T-helper 2 cell treated with Interferon-gamma antibody and Interleukin-4, amounts not matched to agents 5 μg/mL and 100 μg/mL, for 36 hours (primary cell): ENCODE measurements around the gene TMEM86B.
"Not testable (repeated sequence)": the region's sequence is repeated elsewhere in the genome, so short reads cannot be mapped to it uniquely, and the experiment has no call there.

Experiments used
- DNase-seq: peaks from one replicate; pipeline ENCODE4 v3.0.0; 2021; ENCODE audit warnings: low spot score
- H3K27ac Mint-ChIP-seq: one replicate; pipeline ENCODE4 v1.8.0; 2021; ENCODE audit warnings: mild to moderate bottlenecking, mixed read lengths
- H3K27me3 Mint-ChIP-seq: one replicate; pipeline ENCODE4 v1.8.0; 2021; ENCODE audit warnings: low read depth, mixed read lengths
- H3K36me3 Mint-ChIP-seq: one replicate; pipeline ENCODE4 v1.8.0; 2021; ENCODE audit warnings: low read depth, mixed read lengths
- H3K4me1 Mint-ChIP-seq: one replicate; pipeline ENCODE4 v1.8.0; 2021; ENCODE audit warnings: low read depth, mixed read lengths
- H3K4me3 Mint-ChIP-seq: one replicate; pipeline ENCODE4 v1.8.0; 2022; ENCODE audit warnings: mild to moderate bottlenecking, moderate library complexity, mixed read lengths
- H3K9me3 Mint-ChIP-seq: one replicate; pipeline ENCODE4 v1.8.0; 2021; ENCODE audit warnings: mixed read lengths

Gene TMEM86B

DNA sequence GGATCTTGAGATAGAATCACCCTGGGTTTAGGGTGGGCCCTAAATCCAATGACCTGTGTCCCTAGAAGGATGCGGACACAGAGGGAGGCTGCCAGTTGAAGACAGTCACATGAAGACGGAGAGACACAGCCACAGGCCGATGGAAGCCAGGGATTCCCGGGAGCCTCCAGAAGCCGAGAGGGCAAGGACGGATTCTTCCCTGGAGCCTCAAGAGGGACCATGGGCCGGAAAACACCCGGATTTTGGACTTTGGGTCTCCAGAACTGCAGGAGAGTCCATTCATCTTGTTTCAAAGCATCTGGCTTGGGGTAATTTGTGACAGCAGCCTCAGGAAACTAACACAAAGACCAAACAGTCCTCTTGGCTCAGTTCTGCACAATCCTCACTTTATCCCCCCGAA is 2.3 kb downstream of the TMEM86B start:
- peaks cover 34% of the 10 kb centered on the region for H3K36me3 Mint-ChIP-seq
- DNase-seq, result no peak
- no peaks in the 10 kb centered on the region for H3K9me3 Mint-ChIP-seq
- H3K27me3 Mint-ChIP-seq, result no peaks in the 10 kb centered on the region
- H3K4me1 Mint-ChIP-seq, result no peaks in the 10 kb centered on the region
- H3K27ac Mint-ChIP-seq, result no peak overlapping the region
- no peak overlapping the region for H3K4me3 Mint-ChIP-seq

DNA sequence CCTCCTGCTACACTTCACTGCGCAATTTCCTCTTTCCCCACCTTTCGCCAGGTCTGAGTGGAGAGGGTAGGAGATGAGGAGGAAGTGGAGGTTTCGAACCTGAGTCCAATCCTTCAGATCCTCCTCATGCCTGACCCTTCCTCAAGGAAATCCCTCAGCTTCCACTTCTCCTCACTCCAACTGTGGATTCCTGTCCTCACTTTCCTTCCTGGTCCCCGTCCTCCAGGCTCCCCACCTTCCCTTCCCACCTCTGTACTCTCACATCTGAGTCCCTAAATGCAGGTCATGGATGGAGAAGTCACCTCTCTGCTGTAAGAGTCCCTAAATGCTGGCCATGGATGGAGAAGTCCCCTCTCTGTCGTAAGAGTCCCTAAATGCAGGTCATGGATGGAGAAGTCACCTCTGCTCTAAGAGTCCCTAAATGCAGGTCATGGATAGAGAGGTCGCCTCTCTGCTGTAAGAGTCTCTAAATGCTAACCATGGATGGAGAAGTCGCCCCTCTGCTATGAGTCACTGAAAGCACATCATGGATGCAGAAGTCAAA is 3.1 kb downstream of the TMEM86B start:
- Mint-ChIP-seq H3K9me3 (no peaks in the 10 kb centered on the region), H3K27ac (peak overlapping the region; percentile 18), H3K4me3 (no peak overlapping the region), H3K4me1 (no peaks in the 10 kb centered on the region), H3K36me3 (peaks cover 38% of the 10 kb centered on the region), H3K27me3 (no peaks in the 10 kb centered on the region)
- no peak for DNase-seq

DNA sequence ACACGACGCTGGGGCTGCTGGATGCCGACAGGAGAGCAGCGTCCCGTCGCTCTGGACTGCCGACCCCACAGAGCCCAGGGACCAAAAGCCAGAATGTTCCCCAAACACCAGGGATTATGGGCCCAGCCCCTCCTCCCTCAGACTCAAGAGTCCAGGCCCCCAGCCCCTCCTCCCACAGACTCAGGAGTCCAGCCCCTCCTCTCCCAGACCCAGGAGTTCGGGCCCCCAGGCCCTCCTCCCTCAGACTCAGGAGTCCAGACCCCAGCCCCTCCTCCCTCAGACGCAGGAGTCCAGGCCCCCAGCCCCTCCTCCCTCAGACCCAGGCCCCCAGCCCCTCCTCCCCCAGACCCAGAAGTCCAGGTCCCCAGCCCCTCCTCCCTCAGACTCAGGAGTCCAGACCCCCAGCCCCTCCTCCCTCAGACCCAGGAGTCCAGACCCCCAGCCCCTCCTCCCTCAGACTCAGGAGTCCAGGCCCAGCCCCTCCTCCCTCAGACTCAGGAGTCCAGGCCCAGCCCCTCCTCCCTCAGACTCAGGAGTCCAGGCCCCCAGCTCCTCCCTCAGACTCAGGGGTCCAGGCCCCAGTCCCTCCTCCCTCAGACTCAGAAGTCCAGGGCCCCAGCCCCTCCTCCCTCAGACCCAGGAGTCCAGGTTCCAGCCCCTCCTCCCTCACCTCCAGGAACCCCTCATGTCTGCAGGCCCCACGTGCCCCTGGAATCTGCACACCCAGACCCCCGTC is 3.7 kb downstream of the TMEM86B start:
- H3K27ac Mint-ChIP-seq, H3K9me3 Mint-ChIP-seq, DNase-seq, H3K4me1 Mint-ChIP-seq, H3K27me3 Mint-ChIP-seq, H3K4me3 Mint-ChIP-seq: not testable (repeated sequence)
- H3K36me3 Mint-ChIP-seq, result peaks cover 37% of the 10 kb centered on the region

DNA sequence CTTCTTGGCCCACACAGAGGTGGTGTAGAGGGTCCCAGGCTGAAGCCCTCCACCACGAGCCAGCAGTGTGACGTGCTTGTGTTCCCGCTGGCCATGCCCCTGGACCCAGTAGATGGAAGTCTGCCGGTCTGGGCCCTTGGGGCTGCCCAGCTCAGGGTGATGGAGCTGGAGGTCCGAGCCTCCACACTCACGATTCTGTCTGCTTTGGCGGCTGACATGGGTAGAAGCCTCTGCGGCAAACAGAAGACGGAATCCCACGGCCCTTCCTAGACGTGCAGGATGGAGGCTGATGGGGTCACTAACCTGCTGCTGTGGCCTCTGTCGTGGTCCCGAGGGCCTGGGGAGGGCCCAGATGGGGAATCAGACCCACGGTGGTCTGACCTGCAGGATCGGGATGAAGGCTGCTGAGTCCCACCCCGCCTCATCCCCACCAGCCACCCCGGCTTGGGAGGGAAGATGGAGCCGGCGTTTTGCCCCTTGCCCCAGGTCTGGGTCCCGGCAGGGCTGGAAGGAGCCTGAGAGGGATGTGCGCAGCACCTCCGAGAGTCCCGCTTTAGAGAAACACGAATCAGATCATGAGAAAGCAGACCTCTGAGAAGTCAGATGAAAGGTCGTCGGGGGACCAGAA is 4.4 kb downstream of the TMEM86B start:
- Mint-ChIP-seq H3K27ac (no peak overlapping the region), H3K4me3 (no peak overlapping the region), H3K4me1 (no peaks in the 10 kb centered on the region), H3K9me3 (no peaks in the 10 kb centered on the region), H3K36me3 (peaks cover 36% of the 10 kb centered on the region), H3K27me3 (no peaks in the 10 kb centered on the region)
- DNase-seq, result no peak

DNA sequence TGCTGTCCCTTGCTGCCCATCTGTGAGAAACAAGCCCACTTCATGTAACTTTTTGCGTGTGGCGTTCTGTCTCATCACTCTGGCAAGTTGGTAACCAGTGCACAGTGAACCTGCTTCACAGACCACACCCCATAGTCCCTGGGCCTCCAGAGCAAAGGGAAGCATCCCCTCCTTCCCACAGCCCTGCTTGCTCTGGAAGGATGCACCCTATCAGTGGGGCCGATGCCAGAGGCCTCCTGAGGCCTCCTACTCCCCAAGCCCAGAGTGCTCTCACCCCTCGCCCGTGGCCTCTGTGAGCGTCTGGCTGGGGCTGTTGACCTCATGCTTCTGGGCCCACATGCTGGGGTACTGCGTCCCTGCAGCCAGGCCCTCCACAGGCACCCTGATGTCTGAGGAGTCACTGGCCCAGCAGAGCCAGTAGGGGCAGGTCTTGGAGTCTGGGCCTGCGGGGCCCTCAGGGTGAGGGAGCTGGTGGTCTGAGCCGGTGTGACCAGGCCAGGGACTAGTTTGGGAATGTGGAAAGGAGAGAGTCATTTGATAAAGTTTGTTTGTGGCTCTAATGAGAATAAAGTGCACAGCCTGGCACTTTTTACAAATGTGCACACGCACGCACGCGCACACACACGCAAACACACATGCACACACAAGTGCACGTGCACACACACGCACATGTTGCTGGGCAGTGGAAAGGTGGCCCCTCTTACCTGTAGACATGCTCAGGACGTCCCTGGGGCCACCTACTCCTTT is 5.1 kb downstream of the TMEM86B start:
- no peak overlapping the region for H3K27ac Mint-ChIP-seq

DNA sequence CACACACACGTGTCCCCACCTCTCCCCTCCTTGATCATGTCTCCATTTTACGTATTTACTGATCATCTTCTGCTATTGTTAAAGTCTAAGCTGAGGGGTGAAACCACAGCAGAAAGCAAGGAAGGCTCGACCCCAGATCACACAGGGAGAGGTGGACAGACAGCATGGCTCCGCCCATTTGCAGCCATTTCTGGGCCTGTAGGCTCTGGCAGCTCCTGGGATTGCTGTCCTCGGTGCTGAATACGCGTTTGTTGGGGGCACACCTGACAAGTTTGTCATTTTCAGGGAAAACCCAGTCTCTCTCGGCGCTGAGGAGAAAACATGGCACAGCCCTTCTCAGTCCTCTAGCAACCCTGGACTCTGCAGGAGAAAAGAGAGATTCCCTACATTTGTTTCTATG is 8.0 kb downstream of the TMEM86B start:
- Mint-ChIP-seq H3K27me3 (peaks cover 5% of the 10 kb centered on the region), H3K4me3 (no peak overlapping the region), H3K9me3 (no peaks in the 10 kb centered on the region), H3K36me3 (peaks cover 15% of the 10 kb centered on the region), H3K4me1 (peaks cover 10% of the 10 kb centered on the region), H3K27ac (no peak overlapping the region)
- DNase-seq, result no peak

More for the DNA sequence above, 5.1 kb downstream of the TMEM86B start:
- H3K9me3 Mint-ChIP-seq, result no peaks in the 10 kb centered on the region
- no peaks in the 10 kb centered on the region for H3K4me1 Mint-ChIP-seq
- no peak overlapping the region for H3K4me3 Mint-ChIP-seq
- no peaks in the 10 kb centered on the region for H3K27me3 Mint-ChIP-seq
- no peak for DNase-seq
- H3K36me3 Mint-ChIP-seq, result peaks cover 31% of the 10 kb centered on the region

DNA sequence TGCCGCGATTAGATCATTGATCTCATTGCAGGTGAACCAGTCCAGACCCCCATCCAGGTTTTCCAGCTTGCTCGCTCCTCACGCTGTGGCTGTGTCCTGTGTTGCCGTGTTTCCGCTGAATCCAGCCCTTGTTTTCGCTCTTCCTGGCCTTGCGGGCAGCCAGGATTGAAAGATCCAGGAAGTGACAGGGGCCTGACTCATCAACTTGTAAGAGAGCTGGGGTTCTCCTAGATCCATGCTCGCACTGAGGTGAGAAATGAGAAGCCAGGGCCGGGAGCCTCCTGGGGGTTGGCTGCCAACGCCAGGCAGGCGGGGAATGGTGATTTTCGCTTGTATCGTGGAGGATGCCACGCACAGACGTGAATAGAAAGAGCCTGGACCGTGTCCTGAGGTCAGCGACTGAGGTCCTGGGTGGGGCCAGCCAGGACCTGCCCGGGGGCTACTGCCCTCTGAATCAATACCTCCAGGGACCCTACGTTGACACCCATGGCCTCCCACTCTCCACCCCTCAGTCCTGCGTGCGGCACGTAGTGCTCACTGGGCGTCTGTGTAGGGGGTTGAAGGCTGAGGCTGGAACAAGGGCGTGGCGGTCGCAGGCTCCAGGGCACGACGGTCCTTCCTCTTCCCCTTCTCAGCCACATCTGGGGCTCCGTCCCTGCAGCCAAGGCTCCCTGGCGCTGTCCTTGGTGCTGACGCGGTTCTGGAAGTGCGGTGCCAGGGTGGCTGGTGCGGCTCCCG is 11.9 kb downstream of the TMEM86B start:
- Mint-ChIP-seq H3K27me3 (peaks cover 9% of the 10 kb centered on the region), H3K36me3 (peaks cover 12% of the 10 kb centered on the region), H3K9me3 (peaks cover 6% of the 10 kb centered on the region), H3K4me1 (peaks cover 10% of the 10 kb centered on the region), H3K27ac (no peak overlapping the region), H3K4me3 (peak overlapping the region; percentile 67)
- peak; percentile 52 for DNase-seq

DNA sequence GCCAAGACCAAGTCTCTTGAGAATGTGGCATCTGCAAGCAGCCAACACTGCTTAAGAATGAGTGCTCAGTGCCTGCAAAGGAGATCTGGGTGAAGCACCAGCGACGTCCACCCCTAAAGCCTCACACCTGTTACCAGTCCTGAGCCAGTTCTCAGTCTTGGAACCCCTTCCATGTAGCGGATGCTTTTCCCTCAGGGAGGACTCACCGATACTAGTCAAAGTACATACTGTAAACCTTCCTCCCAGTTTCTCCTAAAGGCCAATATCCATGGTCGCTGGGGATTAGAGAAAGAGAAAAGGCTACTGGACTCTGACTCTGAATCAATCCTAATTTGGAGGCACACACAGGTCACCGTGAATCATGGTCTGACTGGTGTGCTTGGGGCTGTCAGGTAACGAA is 15.0 kb downstream of the TMEM86B start:
- Mint-ChIP-seq H3K4me3 (no peak overlapping the region), H3K27ac (no peak overlapping the region), H3K4me1 (peaks cover 10% of the 10 kb centered on the region), H3K9me3 (peaks cover 6% of the 10 kb centered on the region), H3K27me3 (peaks cover 11% of the 10 kb centered on the region), H3K36me3 (peaks cover 2% of the 10 kb centered on the region)
- no peak for DNase-seq

DNA sequence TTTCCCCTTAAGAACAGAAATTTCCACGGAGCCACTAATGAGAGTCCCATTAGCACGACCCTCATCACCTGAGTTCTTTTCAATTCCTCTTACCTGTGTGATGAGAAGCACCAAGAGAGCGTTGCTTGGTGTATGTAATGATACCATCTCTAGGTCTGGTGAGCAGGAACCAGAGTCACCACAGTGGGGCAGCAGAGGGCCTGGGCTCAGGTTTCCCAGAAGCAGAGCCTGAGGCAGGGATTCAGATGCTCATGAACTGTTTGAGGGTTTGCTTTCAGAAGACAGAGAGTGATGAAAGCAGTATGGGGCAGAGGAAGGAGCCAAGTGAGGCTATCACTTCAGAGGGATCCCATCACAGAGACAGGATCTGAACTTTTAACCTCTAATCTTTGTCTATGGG is 16.1 kb downstream of the TMEM86B start:
- no peak overlapping the region for H3K27ac Mint-ChIP-seq
- H3K36me3 Mint-ChIP-seq, result peaks cover 2% of the 10 kb centered on the region
- H3K4me3 Mint-ChIP-seq, result no peak overlapping the region
- peaks cover 10% of the 10 kb centered on the region for H3K4me1 Mint-ChIP-seq
- no peak for DNase-seq
- peaks cover 6% of the 10 kb centered on the region for H3K9me3 Mint-ChIP-seq
- H3K27me3 Mint-ChIP-seq, result peaks cover 11% of the 10 kb centered on the region

DNA sequence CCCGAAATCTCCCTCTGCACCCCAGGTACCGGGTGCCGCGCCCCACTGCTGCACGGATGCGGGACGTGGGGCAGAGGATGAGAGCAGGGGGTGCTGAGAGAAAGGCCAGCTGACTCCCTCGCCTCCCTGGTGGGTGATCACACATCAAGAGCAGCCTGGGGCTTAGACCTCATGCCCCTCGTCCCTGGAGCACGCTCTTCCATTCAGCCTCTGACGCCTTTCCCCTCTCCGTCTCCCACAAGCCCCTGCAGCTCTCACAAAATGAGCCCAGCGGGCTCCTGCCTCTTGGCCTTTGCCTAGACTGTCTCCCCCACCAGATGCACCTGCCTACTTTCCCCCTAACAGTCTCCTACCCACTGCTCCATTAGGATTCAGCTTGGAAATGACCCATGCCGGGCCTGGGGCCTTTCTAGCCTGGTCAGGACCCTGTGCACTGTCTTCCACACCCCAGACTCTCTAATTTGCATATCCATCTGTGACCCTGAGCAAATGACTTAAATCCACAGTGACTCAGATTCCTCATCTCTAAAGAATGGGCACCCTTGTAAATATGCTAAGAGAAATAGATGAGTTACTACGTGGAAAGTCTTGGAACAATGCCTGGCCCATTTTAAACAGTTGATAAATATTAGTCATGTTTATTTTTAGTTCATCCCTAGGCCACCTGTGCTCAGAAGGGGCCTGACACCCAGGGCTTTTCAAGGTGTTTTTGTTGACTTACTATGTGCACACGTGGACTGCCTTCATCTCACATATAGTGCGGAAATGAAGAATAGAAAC is 18.7 kb downstream of the TMEM86B start:
- DNase-seq, result no peak
- H3K9me3 Mint-ChIP-seq, result peaks cover 6% of the 10 kb centered on the region
- H3K4me3 Mint-ChIP-seq, result no peak overlapping the region
- H3K4me1 Mint-ChIP-seq, result peaks cover 2% of the 10 kb centered on the region
- H3K27ac Mint-ChIP-seq, result no peak overlapping the region
- H3K36me3 Mint-ChIP-seq, result peaks cover 2% of the 10 kb centered on the region
- peaks cover 6% of the 10 kb centered on the region for H3K27me3 Mint-ChIP-seq

DNA sequence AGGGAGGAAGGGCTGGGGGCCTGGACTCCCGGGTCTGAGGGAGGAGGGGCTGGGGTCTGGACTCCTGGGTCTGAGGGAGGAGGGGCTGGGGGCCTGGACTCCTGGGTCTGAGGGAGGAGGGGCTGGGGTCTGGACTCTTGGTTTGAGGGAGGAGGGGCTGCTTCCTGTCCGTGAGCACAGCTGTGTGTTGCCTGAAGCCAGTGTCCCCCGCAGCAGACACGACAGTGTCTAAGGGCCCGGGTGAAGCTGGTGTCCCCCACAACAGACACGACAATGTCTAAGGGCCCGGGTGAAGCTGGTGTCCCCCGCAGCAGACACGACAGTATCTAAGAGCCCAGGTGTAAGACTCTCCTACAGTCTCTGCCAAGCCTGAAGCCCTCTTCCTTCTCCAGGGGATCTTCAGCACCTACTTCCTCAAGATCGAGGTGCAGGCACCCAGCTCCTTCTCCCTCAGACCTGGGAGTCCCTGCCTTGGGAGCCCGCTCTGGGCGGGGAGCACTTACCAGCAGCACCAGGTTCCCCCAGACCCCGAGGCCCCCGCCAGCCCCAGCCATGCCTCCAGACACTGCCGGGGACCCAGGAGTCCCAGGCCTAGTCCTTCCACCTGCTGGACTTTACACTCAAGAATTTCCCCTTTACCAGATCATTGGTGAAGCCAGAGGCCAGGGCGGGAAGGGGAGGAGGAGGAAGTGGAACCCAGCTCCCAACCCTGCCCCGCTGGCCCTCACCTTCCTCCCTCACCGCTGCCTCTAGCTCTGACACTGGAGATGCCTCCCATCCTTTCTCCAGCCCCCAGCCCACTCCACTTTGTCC is 19.5 kb downstream of the TMEM86B start, which contains the start of gene PTPRH:
PTPRH (minus strand) TSS at position 622 of the 813 bp plus-strand sequence; CDS start at position 554, 68 bp downstream.
- Mint-ChIP-seq H3K4me3 (no peak within 1 kb of the TSS), H3K27ac (no peak within 1 kb of the TSS), H3K9me3 (peaks cover 6% of the 10 kb centered on the region), H3K36me3 (peaks cover 2% of the 10 kb centered on the region), H3K27me3 (peaks cover 8% of the 10 kb centered on the region), H3K4me1 (peaks cover 2% of the 10 kb centered on the region)
- no peak for DNase-seq

DNA sequence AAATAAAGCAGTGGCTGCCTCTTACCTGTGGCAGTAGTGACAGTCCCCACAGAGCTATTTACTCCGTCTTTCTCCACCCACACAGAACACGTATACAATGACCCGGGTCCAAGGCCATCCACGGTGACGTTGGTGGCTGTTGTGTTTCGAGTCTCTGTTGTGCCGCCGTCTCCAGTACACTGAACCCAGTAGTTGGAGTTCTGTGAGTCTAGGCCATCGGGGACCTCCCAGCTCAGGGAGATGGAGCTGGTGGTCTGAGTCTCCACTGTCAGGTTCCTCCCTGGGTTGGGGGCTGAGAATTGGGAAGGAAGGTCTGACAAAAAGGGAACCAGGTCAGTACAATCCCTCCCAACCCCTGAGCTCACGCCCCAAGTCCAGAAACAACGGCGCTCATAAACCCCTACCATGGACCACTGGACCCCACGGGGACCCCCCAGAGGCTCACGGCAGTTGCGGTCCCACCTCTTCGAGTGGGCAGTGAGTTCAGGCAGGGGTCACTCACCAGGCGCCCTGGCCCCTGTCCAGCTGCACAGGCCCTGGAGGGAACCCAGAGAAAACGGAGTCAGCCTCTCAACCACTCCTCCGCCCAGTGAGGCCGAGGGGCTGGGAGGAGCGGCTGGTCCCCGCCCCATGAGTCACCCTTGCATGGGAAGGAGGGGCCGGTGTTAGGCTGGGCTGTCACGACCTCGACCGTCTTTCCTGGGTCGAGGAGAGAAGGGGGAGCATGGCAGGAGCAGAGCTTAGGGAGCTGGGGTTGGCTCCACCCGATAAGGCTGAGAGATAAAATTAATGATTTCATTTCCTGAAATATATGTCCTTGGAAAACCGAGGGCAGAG is 21.7 kb downstream of the TMEM86B start:
- H3K9me3 Mint-ChIP-seq, result no peaks in the 10 kb centered on the region

More for the DNA sequence above, 21.7 kb downstream of the TMEM86B start:
- Mint-ChIP-seq H3K4me1 (peaks cover 2% of the 10 kb centered on the region), H3K36me3 (no peaks in the 10 kb centered on the region), H3K4me3 (peak overlapping the region; percentile 25), H3K27ac (peak overlapping the region; percentile 22), H3K27me3 (peaks cover 5% of the 10 kb centered on the region)
- DNase-seq, result peak; percentile 48
